Measurements from ENCODE around the gene CDK17.

- TF ChIP-seq POLR2A (IDR thresholded peaks at IDR 0.05) (no peak), CTCF (IDR thresholded peaks at IDR 0.05) (no peak)
These were observed 20.1 kb upstream of the CDK17 start for GRCh38 chr12:96420277-96420835.

Data from thyroid gland (tissue), 4 donors.